K562 (cell line): ENCODE data around the gene LUC7L3. TPM values are rescaled to one million over a fixed set of nuclear protein-coding genes. Genes with fewer than 3 reads are reported as not detected.

ENCODE experiments used
- ARID2 ChIP-seq: fragments of 450-650 bp; IDR thresholded peaks from 2 replicates; pipeline ENCODE4 v1.6.1; 2017; ENCODE audit warnings: antibody characterized with exemption, mild to moderate bottlenecking
- ARID3A ChIP-seq: IDR thresholded peaks from 2 replicates; pipeline ENCODE4 v1.6.1; 2012; ENCODE audit warnings: low read depth, low read length, improper control_type of control experiment, borderline replicate concordance
- ASH1L ChIP-seq: fragments of 450-650 bp; IDR thresholded peaks from 2 replicates; pipeline ENCODE4 v1.6.1; 2018; ENCODE audit warnings: borderline replicate concordance, mild to moderate bottlenecking, low read depth; ENCODE audit not compliant: partially characterized antibody
- EGR1 ChIP-seq: fragments of 450-650 bp; conservative IDR thresholded peaks from 2 replicates; pipeline ENCODE4 v1.6.1; 2017; ENCODE audit warnings: mild to moderate bottlenecking
- GTF2E2 ChIP-seq: fragments of 200-800 bp; sonication (Bioruptor generic); IDR thresholded peaks from 2 replicates; pipeline ENCODE4 v1.6.1; 2016; ENCODE audit warnings: missing genetic modification characterization, missing compliant biosample characterization
- GTF3C2 ChIP-seq: IDR thresholded peaks from 3 replicates; pipeline ENCODE4 v1.6.1; 2011; ENCODE audit warnings: borderline replicate concordance, mild to moderate bottlenecking, moderate library complexity; ENCODE audit not compliant: insufficient read length; ENCODE audit errors: extremely low read depth
- KDM1A ChIP-seq, 2 experiments: fragments of 450-650 bp; IDR thresholded peaks; 2 replicates each; pipeline ENCODE4 v1.6.1; 2016; ENCODE audit warnings: mild to moderate bottlenecking in 2 of 2
- KLF13 ChIP-seq: fragments of 450-650 bp; IDR thresholded peaks from 2 replicates; pipeline ENCODE4 v1.6.1; 2016; ENCODE audit warnings: missing genetic modification characterization, low read depth, mild to moderate bottlenecking, missing compliant biosample characterization, moderate library complexity, borderline replicate concordance
- PREB ChIP-seq: sonication (generic); formaldehyde crosslinking; IDR thresholded peaks from 2 replicates; pipeline ENCODE4 v1.8.1; 2023; ENCODE audit warnings: mild to moderate bottlenecking, missing genetic modification reagents
- TAF7 ChIP-seq: fragments of 450-650 bp; IDR thresholded peaks from 2 replicates; pipeline ENCODE4 v1.6.1; 2016; ENCODE audit warnings: missing genetic modification characterization, missing compliant biosample characterization
- USF2 ChIP-seq: sonication (generic); formaldehyde crosslinking; IDR thresholded peaks from 2 replicates; pipeline ENCODE4 v1.5.0; 2020; ENCODE audit warnings: missing genetic modification reagents
- ZBTB9 ChIP-seq: fragments of 450-650 bp; formaldehyde crosslinking; IDR thresholded peaks from 2 replicates; pipeline ENCODE4 v1.4.0; 2020; ENCODE audit warnings: mild to moderate bottlenecking, moderate library complexity
- ZC3H4 ChIP-seq: sonication (generic); formaldehyde crosslinking; IDR thresholded peaks from 2 replicates; pipeline ENCODE4 v1.9.0; 2021; ENCODE audit warnings: missing genetic modification reagents, borderline replicate concordance
- ZNF253 ChIP-seq: fragments of 250-450 bp; sonication (Bioruptor Pico); conservative IDR thresholded peaks from 2 replicates; pipeline ENCODE4 v1.6.1; 2021; ENCODE audit warnings: mild to moderate bottlenecking
- ZNF280B ChIP-seq: fragments of 250-450 bp; sonication (Bioruptor Pico); IDR thresholded peaks from 2 replicates; pipeline ENCODE4 v1.5.1; 2021; ENCODE audit warnings: mild to moderate bottlenecking
- ZNF3 ChIP-seq: fragments of 250-450 bp; sonication (Bioruptor Pico); IDR thresholded peaks from 2 replicates; pipeline ENCODE4 v1.5.0; 2021; ENCODE audit warnings: mild to moderate bottlenecking, moderate library complexity
- polyA plus RNA-seq, 8 experiments: library from polyadenylated mRNA; depleted of rRNA in 4 of 8; stranded (reverse) in 5 of 8; unstranded in 3 of 8; fragments of >200 nt; fragmentation: Nextera tagmentation in 2 of 8; fragmentation: Illumina TruSeq in 1 of 8; extraction: Ambion mirVana in 2 of 8; extraction: Trizol in 1 of 8; gene quantifications; 2 replicates each; pipeline versions ENCODE4 v1.2.1 to v1.2.3, GENCODE V29; 2011 to 2014; ENCODE audit warnings: inconsistent platforms in 1 of 8, missing spikeins in 1 of 8
- total RNA-seq, 7 experiments: library from RNA; depleted of rRNA in 6 of 7; stranded (reverse); fragments of >200 nt in 6 of 7; fragmentation: Illumina TruSeq in 2 of 7; extraction: Trizol in 2 of 7; gene quantifications; 2 replicates each; pipeline versions ENCODE4 v1.2.1 to v1.2.3, GENCODE V29; 2011 to 2021; ENCODE audit warnings: low replicate concordance in 1 of 7

The LUC7L3 gene
- total and polyA plus RNA-seq, 9 of the 15 experiments (the other 6 are each of a cell fraction or from before 2014, with no cell fraction given): 80.8 to 284 (median 127) TPM

GRCh38 chr17:50708050-50709000 lies 11.1 kb upstream of the LUC7L3 start (continued):
- no peak for TF ChIP-seq GTF3C2
- 0 out of 2 replicates have a peak, but pooled peaks have one; percentile 36 for TF ChIP-seq ZC3H4
- no peak for TF ChIP-seq KLF13
- no peak for TF ChIP-seq USF2 (CRISPR knock-in tag)
- no peak for TF ChIP-seq ZNF253 (CRISPR knock-in tag)
- TF ChIP-seq ASH1L: no peak
- TF ChIP-seq ZBTB9 (CRISPR knock-in tag): 0 out of 2 replicates have a peak, but pooled peaks have one; percentile 49
- no peak; a peak in 1 of 4 replicates for TF ChIP-seq KDM1A (IDR thresholded peaks at IDR 0.05)
- no peak for TF ChIP-seq ARID3A
- TF ChIP-seq ZNF280B (CRISPR knock-in tag): no peak
- peak; percentile 74 for TF ChIP-seq GTF2E2 (tag)
- peak; percentile 64; the same call in 1 of the 2 replicates for TF ChIP-seq TAF7
- no peak for TF ChIP-seq ZNF3 (CRISPR knock-in tag)
- no peak for TF ChIP-seq PREB (CRISPR knock-in tag)
- TF ChIP-seq EGR1: no peak; the same call in 1 of the 2 replicates
- no peak for TF ChIP-seq ARID2
